Measurements from ENCODE around the gene PTGER2.

The PTGER2 gene

GRCh38 chr14:52305014-52305413 is 9.1 kb upstream of the PTGER2 start:
- no peak for DNase-seq (ENCODE audit: low spot score)

GRCh38 chr14:52307376-52307775 is 6.7 kb upstream of the PTGER2 start:
- no peak for DNase-seq (ENCODE audit: low spot score)

- no peak for DNase-seq (ENCODE audit: low spot score)
These were observed 6.2 kb upstream of the PTGER2 start for GRCh38 chr14:52307905-52308304.

GRCh38 chr14:52310541-52310940 is 3.6 kb upstream of the PTGER2 start:
- no peak for DNase-seq (ENCODE audit: low spot score)

GRCh38 chr14:52312931-52313355 is 1.2 kb upstream of the PTGER2 start:
- no peak for DNase-seq (ENCODE audit: low spot score)

- no peak for DNase-seq (ENCODE audit: low spot score)
These were observed 650 bp upstream of the PTGER2 start for GRCh38 chr14:52313462-52313861.

- no peak for DNase-seq (ENCODE audit: low spot score)
These were observed 663 bp downstream of the PTGER2 start for GRCh38 chr14:52314595-52315354.

GRCh38 chr14:52315355-52315718 is 1.2 kb downstream of the PTGER2 start:
- DNase-seq (ENCODE audit: low spot score) = no peak

GRCh38 chr14:52318062-52318461 is 4.0 kb downstream of the PTGER2 start:
- DNase-seq (ENCODE audit: low spot score) = no peak

- no peak for DNase-seq (ENCODE audit: low spot score)
These were observed 4.9 kb downstream of the PTGER2 start for GRCh38 chr14:52318826-52319645.

GRCh38 chr14:52319919-52320318 is 5.8 kb downstream of the PTGER2 start:
- no peak for DNase-seq (ENCODE audit: low spot score)

- DNase-seq (ENCODE audit: low spot score) = peak; percentile 16
These were observed 11.0 kb downstream of the PTGER2 start for GRCh38 chr14:52325126-52325525.

GRCh38 chr14:52325630-52326029 is 11.5 kb downstream of the PTGER2 start:
- DNase-seq (ENCODE audit: low spot score) = no peak

- no peak for DNase-seq (ENCODE audit: low spot score)
These were observed 13.5 kb downstream of the PTGER2 start for GRCh38 chr14:52327374-52328226.

GRCh38 chr14:52328276-52328675 is 14.2 kb downstream of the PTGER2 start:
- no peak for DNase-seq (ENCODE audit: low spot score)

- DNase-seq (ENCODE audit: low spot score) = no peak
These were observed 15.7 kb downstream of the PTGER2 start for GRCh38 chr14:52329678-52330369.

- no peak for DNase-seq (ENCODE audit: low spot score)
These were observed 18.2 kb downstream of the PTGER2 start for GRCh38 chr14:52332269-52332668.

GRCh38 chr14:52333108-52333507 is 19.0 kb downstream of the PTGER2 start:
- no peak for DNase-seq (ENCODE audit: low spot score)

GRCh38 chr14:52333823-52334657 is 19.9 kb downstream of the PTGER2 start:
- DNase-seq (ENCODE audit: low spot score) = no peak

- DNase-seq (ENCODE audit: low spot score) = no peak
These were observed 22.1 kb downstream of the PTGER2 start for GRCh38 chr14:52336241-52336640.
